H9 (cell line): ENCODE results near the gene CLN5. TPM values are rescaled to one million over a fixed set of nuclear protein-coding genes. Genes with fewer than 3 reads are reported as not detected.

Experiments
- DNase-seq: peaks from one replicate; pipeline ENCODE4 v3.0.0-alpha.2; 2017
- H2AFZ ChIP-seq: one replicate; pipeline ENCODE4 v1.6.1; 2013; ENCODE audit warnings: mild to moderate bottlenecking, low read length, control low read depth, moderate library complexity
- H2AK5ac ChIP-seq: 2 replicates; pipeline ENCODE4 v1.6.1; 2013; ENCODE audit warnings: low read length, control low read depth, mixed read lengths; ENCODE audit not compliant: insufficient read length
- H2BK120ac ChIP-seq: one replicate; pipeline ENCODE4 v1.6.1; 2013; ENCODE audit warnings: low read depth, mild to moderate bottlenecking, low read length, control low read depth, inconsistent platforms; ENCODE audit not compliant: poor library complexity, severe bottlenecking
- H2BK12ac ChIP-seq: 2 replicates; pipeline ENCODE4 v1.6.1; 2013; ENCODE audit warnings: low read length, control low read depth, mixed read lengths, low read depth; ENCODE audit not compliant: insufficient read length
- H2BK15ac ChIP-seq: 2 replicates; pipeline ENCODE4 v1.6.1; 2013; ENCODE audit warnings: low read depth, low read length, control low read depth
- H2BK20ac ChIP-seq: one replicate; pipeline ENCODE4 v1.6.1; 2013; ENCODE audit warnings: low read depth, mild to moderate bottlenecking, low read length, control low read depth, inconsistent platforms; ENCODE audit not compliant: poor library complexity, severe bottlenecking
- H2BK5ac ChIP-seq: 2 replicates; pipeline ENCODE4 v1.6.1; 2013; ENCODE audit warnings: low read length, control low read depth, mixed read lengths; ENCODE audit not compliant: insufficient read length
- H3K14ac ChIP-seq: 2 replicates; pipeline ENCODE4 v1.6.1; 2013; ENCODE audit warnings: low read length, control low read depth; ENCODE audit not compliant: insufficient read depth
- H3K18ac ChIP-seq: 2 replicates; pipeline ENCODE4 v1.6.1; 2013; ENCODE audit warnings: low read depth, mild to moderate bottlenecking, mixed read lengths, low read length, control low read depth; ENCODE audit not compliant: insufficient read length
- H3K23ac ChIP-seq: 2 replicates; pipeline ENCODE4 v1.6.1; 2013; ENCODE audit warnings: low read length, control low read depth, mixed read lengths, low read depth; ENCODE audit not compliant: insufficient read length
- H3K23me2 ChIP-seq: 2 replicates; pipeline ENCODE4 v1.6.1; 2013; ENCODE audit warnings: low read depth, mild to moderate bottlenecking, mixed read lengths, low read length, control low read depth; ENCODE audit not compliant: insufficient read length, poor library complexity, severe bottlenecking
- H3K27ac ChIP-seq: 2 replicates; pipeline ENCODE4 v1.5.1; 2013; ENCODE audit warnings: low read length, control low read depth, mixed read lengths, low read depth; ENCODE audit not compliant: insufficient read length
- H3K27me3 ChIP-seq: 2 replicates; pipeline ENCODE4 v1.6.1; 2013; ENCODE audit warnings: low read length, control low read depth, inconsistent platforms; ENCODE audit not compliant: insufficient read depth
- H3K4ac ChIP-seq: 2 replicates; pipeline ENCODE4 v1.6.1; 2013; ENCODE audit warnings: low read depth, mild to moderate bottlenecking, control low read depth, inconsistent platforms, low read length, moderate library complexity
- H3K4me1 ChIP-seq: 2 replicates; pipeline ENCODE4 v1.6.1; 2013; ENCODE audit warnings: low read length, control low read depth, inconsistent platforms; ENCODE audit not compliant: insufficient read depth
- H3K4me2 ChIP-seq: 2 replicates; pipeline ENCODE4 v1.6.1; 2013; ENCODE audit warnings: low read length, control low read depth, mixed read lengths; ENCODE audit not compliant: insufficient read length, insufficient read depth
- H3K56ac ChIP-seq: 2 replicates; pipeline ENCODE4 v1.6.1; 2013; ENCODE audit warnings: low read depth, mild to moderate bottlenecking, mixed read lengths, low read length, control low read depth; ENCODE audit not compliant: insufficient read length
- H3K79me1 ChIP-seq: 2 replicates; pipeline ENCODE4 v1.6.1; 2013; ENCODE audit warnings: low read depth, mild to moderate bottlenecking, moderate library complexity, low read length, control low read depth, inconsistent platforms; ENCODE audit not compliant: insufficient read depth, poor library complexity, severe bottlenecking
- H3K79me2 ChIP-seq: 2 replicates; pipeline ENCODE4 v1.6.1; 2013; ENCODE audit warnings: low read length, control low read depth, inconsistent platforms; ENCODE audit not compliant: insufficient read depth
- H3K9ac ChIP-seq: 2 replicates; pipeline ENCODE4 v1.6.1; 2013; ENCODE audit warnings: low read length, control low read depth, mixed read lengths; ENCODE audit not compliant: insufficient read length; ENCODE audit errors: extremely low read depth
- H3K9me3 ChIP-seq: one replicate; pipeline ENCODE4 v1.6.1; 2013; ENCODE audit warnings: low read depth, low read length, inconsistent platforms; ENCODE audit not compliant: control insufficient read depth
- H3T11ph ChIP-seq: one replicate; pipeline ENCODE4 v1.6.1; 2013; ENCODE audit warnings: mild to moderate bottlenecking, low read length, control low read depth, inconsistent platforms
- H4K20me1 ChIP-seq: one replicate; pipeline ENCODE4 v1.6.1; 2013; ENCODE audit not compliant: control insufficient read depth, insufficient read length, insufficient read depth
- H4K5ac ChIP-seq: 2 replicates; pipeline ENCODE4 v1.6.1; 2013; ENCODE audit warnings: low read depth, mild to moderate bottlenecking, mixed read lengths, low read length, control low read depth; ENCODE audit not compliant: insufficient read length
- H4K8ac ChIP-seq: replicated peaks from 2 replicates; pipeline ENCODE4 v1.6.1; 2013; ENCODE audit warnings: low read length, control low read depth, mixed read lengths, low read depth; ENCODE audit not compliant: insufficient read length
- H4K91ac ChIP-seq: 2 replicates; pipeline ENCODE4 v1.6.1; 2013; ENCODE audit warnings: low read depth, mild to moderate bottlenecking, moderate library complexity, mixed read lengths, low read length, control low read depth; ENCODE audit not compliant: insufficient read length
- H3K27ac Mint-ChIP-seq, 3 experiments: 2 replicates in 2 of 3; 3 replicates in 1 of 3; pipeline ENCODE4 v1.8.0; 2020 to 2021; ENCODE audit warnings: mixed read lengths in 3 of 3, mild to moderate bottlenecking in 1 of 3, moderate library complexity in 1 of 3
- H3K27me3 Mint-ChIP-seq: 2 replicates; pipeline ENCODE4 v1.8.0; 2021; ENCODE audit warnings: low read depth, mild to moderate bottlenecking, moderate library complexity, mixed read lengths
- H3K36me3 Mint-ChIP-seq, 3 experiments: 2 replicates in 2 of 3; 3 replicates in 1 of 3; pipeline ENCODE4 v1.8.0; 2020 to 2021; ENCODE audit warnings: low read depth in 3 of 3, mixed read lengths in 3 of 3; ENCODE audit not compliant: insufficient read depth in 1 of 3
- H3K4me1 Mint-ChIP-seq, 2 experiments: 2 replicates each; pipeline ENCODE4 v1.8.0; 2020; ENCODE audit warnings: mixed read lengths in 2 of 2
- H3K4me3 Mint-ChIP-seq, 2 experiments: 2 replicates in 1 of 2; 3 replicates in 1 of 2; pipeline ENCODE4 v1.8.0; 2020 to 2021; ENCODE audit warnings: mild to moderate bottlenecking in 2 of 2, mixed read lengths in 2 of 2, moderate library complexity in 1 of 2
- H3K9me3 Mint-ChIP-seq, 2 experiments: 2 replicates in 1 of 2; 3 replicates in 1 of 2; pipeline ENCODE4 v1.8.0; 2020; ENCODE audit warnings: mild to moderate bottlenecking in 2 of 2, mixed read lengths in 2 of 2, moderate library complexity in 1 of 2
- WGBS: extraction: QIAGEN DNeasy Blood & Tissue Kit; methylation state at CpG from one replicate; pipeline ENCODE4 v1.1.7; 2013; ENCODE audit warnings: missing lambda C conversion rate, low lambda C conversion rate, mixed read lengths; ENCODE audit not compliant: insufficient read length; ENCODE audit errors: extremely low coverage; 5-methylcytosine and 5-hydroxymethylcytosine counted together
- total RNA-seq: library from RNA; stranded (reverse); gene quantifications from 2 replicates; pipeline ENCODE4 v1.2.1, GENCODE V29; 2021
- TF ChIP-seq, protein P1 (sequence below): fragments of 200-600 bp; sonication (generic); conservative IDR thresholded peaks from 3 replicates; pipeline ENCODE4 v1.8.0; 2021; ENCODE audit warnings: antibody characterized with exemption, mild to moderate bottlenecking

CLN5 gene
- total RNA-seq, 1 experiment from 2014 or later: 8.3 TPM

DNA sequence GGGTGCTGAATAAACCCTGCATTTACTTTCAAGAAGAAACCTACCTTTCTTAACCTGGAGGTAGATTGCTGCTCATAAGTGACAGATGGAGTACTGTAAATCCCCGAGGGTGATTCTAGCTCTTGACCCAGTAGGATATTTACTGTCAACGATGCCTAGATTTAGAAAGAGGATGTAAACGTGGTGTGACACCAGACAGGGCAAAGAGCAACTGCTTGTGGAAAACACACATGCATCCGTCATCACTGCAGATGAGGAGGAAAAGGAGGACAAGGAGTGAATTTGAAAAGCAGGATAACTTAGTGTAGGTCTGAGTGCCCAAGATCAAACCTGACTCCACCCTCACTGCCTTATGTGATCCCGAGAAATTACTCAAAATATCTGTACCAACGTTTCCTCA, 9.8 kb upstream of the CLN5 start:
- Histone ChIP-seq H3K4me1 (no peaks in the 10 kb centered on the region), H3K27ac (no peak overlapping the region), H2BK12ac (no peak overlapping the region), H2BK5ac (no peak overlapping the region), H3K4me2 (no peak overlapping the region), H4K91ac (no peak overlapping the region), H2BK20ac (no peak overlapping the region), H3K9ac (no peak overlapping the region), H3K56ac (no peak overlapping the region), H3K79me1 (no peaks in the 10 kb centered on the region), H2BK120ac (no peak overlapping the region), H3T11ph (no peak overlapping the region), H2BK15ac (no peak overlapping the region), H3K18ac (no peak overlapping the region), H4K20me1 (no peaks in the 10 kb centered on the region), H3K79me2 (no peaks in the 10 kb centered on the region), H3K4ac (no peak overlapping the region), H3K14ac (no peak overlapping the region), H2AFZ (no peak overlapping the region), H4K8ac (no peak overlapping the region), H2AK5ac (no peak overlapping the region), H3K27me3 (no peaks in the 10 kb centered on the region), H4K5ac (no peak overlapping the region), H3K9me3 (no peaks in the 10 kb centered on the region), H3K23me2 (no peaks in the 10 kb centered on the region), H3K23ac (no peak overlapping the region)
- no peak for DNase-seq
- Mint-ChIP-seq H3K9me3 (no peaks in the 10 kb centered on the region), H3K27me3 (peaks cover 32% of the 10 kb centered on the region), H3K36me3 (no peaks in the 10 kb centered on the region), H3K27ac (no peak overlapping the region), H3K4me1 (no peaks in the 10 kb centered on the region), H3K4me3 (no peak overlapping the region)
- TF ChIP-seq, protein P1, sequence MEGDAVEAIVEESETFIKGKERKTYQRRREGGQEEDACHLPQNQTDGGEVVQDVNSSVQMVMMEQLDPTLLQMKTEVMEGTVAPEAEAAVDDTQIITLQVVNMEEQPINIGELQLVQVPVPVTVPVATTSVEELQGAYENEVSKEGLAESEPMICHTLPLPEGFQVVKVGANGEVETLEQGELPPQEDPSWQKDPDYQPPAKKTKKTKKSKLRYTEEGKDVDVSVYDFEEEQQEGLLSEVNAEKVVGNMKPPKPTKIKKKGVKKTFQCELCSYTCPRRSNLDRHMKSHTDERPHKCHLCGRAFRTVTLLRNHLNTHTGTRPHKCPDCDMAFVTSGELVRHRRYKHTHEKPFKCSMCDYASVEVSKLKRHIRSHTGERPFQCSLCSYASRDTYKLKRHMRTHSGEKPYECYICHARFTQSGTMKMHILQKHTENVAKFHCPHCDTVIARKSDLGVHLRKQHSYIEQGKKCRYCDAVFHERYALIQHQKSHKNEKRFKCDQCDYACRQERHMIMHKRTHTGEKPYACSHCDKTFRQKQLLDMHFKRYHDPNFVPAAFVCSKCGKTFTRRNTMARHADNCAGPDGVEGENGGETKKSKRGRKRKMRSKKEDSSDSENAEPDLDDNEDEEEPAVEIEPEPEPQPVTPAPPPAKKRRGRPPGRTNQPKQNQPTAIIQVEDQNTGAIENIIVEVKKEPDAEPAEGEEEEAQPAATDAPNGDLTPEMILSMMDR: no peak
- WGBS: no CpG with 5 or more reads among the region's 6 CpGs
